ENCODE measurements around the gene PARP12.

The PARP12 gene

DNA sequence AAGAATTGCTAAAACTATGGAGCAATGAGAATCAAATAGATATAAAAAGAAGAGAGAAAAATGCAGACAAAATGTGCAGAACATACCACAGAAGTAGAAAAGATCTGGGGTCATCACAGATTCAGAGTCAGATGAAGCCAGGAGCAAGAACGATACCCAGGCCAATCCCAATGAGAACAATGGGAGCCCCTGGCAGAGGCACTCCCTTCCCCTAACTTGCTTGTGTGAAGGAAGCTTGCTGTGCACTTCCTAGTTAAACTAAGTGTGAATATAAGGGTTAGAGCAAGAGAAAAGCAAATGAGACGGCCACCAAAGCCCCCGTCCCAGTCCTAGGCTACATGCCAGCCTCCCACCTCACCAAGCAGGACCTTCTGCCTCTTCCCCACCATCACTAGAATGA, 12.7 kb downstream of the PARP12 start:
- no peak for ATAC-seq
- Mint-ChIP-seq H3K27ac (no peak overlapping the region), H3K27me3 (no peaks in the 10 kb centered on the region), H3K4me3 (no peak overlapping the region), H3K9me3 (no peaks in the 10 kb centered on the region), H3K4me1 (peaks cover 37% of the 10 kb centered on the region)
- no peak for DNase-seq

DNA sequence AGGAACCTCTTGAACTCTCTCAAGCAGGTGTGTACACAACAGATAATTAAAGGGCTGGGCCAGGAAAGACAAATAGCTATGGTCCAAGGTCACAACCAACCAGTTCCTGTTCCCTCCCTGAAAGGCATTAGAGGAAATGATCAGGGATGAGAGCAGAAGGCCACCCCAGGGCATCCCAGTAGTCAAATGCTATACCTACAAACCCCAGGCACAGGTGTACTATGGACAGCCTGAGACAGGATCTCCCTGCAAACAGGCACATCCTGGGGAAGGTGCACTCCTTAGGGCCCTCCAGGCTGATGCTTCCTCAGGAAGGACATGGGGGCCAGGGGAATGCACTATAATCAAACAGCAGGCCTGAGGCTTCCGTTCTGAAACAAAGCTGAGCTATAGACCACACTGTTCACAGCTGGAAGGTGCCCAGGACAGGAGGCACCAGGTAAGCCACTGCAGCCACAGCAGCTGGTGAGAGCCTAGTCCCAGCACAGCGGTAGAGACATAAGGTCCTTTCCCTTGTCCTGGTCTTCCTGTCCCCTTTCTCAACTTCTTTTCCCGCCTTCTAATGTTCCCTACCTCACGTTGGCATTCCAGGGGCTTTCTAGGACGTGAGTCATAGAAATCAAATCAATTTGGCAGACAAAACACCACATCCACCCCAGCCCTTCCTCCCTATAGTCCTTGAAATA, 13.3 kb downstream of the PARP12 start:
- DNase-seq (no peak), ATAC-seq (no peak)
- no peak overlapping the region for H3K27ac Mint-ChIP-seq

DNA sequence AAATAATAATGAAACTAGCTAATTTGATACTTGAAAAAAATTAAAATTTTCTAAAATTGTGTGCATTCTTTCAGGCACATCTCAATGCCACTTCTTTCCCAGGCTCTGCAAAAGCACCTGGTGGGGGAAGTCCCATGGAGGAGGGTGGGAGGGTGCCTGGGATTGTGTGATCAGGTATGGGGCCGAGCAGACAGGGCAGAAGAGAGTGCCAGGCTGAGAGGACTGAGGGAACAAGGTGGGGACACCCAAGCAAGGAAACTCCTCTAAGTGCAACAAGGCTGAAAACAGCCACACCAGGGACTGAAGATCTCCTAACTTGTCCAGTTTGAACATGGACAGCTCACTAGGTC, 13.8 kb downstream of the PARP12 start:
- DNase-seq (no peak), ATAC-seq (no peak)
- Mint-ChIP-seq H3K9me3 (no peaks in the 10 kb centered on the region), H3K27me3 (no peaks in the 10 kb centered on the region), H3K4me1 (peaks cover 27% of the 10 kb centered on the region), H3K4me3 (no peak overlapping the region), H3K27ac (no peak overlapping the region)

More for the DNA sequence above, 13.3 kb downstream of the PARP12 start:
- no peaks in the 10 kb centered on the region for H3K27me3 Mint-ChIP-seq
- H3K4me3 Mint-ChIP-seq: no peak overlapping the region
- peaks cover 32% of the 10 kb centered on the region for H3K4me1 Mint-ChIP-seq
- H3K9me3 Mint-ChIP-seq: no peaks in the 10 kb centered on the region

DNA sequence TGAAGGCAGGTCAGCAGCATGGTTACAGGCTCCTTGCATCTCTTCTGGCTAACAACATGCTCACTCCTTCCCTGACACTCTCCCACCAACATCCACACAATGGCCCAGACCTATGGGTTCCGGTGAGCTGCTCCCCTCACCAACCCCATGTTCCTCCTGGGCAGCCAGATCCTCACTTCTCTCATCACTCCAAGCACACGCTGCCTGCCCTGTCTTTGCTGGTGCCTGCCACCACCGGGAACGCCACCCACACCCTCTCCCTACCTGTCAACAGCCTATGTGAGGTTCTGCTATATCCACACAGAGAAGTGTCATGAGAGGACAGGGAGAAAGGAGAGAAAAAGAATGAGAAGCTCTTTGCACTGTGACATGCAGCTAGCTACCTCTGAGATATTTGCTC, 14.6 kb downstream of the PARP12 start:
- no peak overlapping the region for H3K27ac Mint-ChIP-seq
- H3K9me3 Mint-ChIP-seq: no peaks in the 10 kb centered on the region
- H3K27me3 Mint-ChIP-seq: no peaks in the 10 kb centered on the region
- peaks cover 18% of the 10 kb centered on the region for H3K4me1 Mint-ChIP-seq
- H3K4me3 Mint-ChIP-seq: no peak overlapping the region
- DNase-seq (no peak), ATAC-seq (no peak)

DNA sequence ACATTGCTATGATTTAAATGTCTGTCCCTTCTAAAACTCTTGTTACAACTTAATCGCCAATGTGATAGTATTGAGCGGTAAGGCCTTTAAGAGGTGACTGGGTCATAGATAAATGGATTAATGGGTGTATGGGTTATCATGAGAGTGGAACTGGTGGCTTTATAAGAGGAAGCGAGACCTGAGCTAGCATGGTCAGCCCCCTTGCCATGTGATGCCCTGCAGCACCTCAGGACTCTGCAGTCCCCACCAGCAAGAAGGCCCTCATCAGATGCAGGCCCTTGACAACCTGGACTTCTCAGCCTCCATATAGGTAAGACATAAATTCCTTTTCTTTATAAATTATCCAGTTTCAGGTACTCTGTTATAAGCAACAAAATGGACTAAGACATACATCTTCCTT, 15.6 kb downstream of the PARP12 start:
- Mint-ChIP-seq H3K27me3 (no peaks in the 10 kb centered on the region), H3K4me1 (peaks cover 16% of the 10 kb centered on the region), H3K9me3 (no peaks in the 10 kb centered on the region), H3K27ac (no peak overlapping the region), H3K4me3 (no peak overlapping the region)
- ATAC-seq (no peak), DNase-seq (no peak)

DNA sequence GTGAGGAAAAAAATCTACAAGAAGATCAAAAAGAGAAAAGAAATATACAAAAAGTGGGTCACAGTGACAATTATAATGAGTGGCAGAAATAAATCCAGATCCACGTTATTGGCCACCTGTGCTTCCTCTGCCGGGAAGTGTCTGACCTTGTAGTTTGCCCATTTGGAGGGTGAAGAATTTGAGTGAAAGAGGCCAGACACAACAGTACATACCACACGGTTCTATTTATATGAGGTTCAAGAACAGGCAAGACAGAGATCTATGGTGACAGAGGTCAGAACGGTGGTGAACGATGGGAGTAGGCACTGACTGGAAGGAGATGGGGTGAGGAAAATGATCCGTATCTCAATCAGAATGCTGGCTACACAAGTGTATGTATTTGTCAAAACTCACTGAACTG, 17.1 kb downstream of the PARP12 start:
- H3K4me3 Mint-ChIP-seq: no peak overlapping the region
- no peak for DNase-seq
- H3K27me3 Mint-ChIP-seq: no peaks in the 10 kb centered on the region
- no peak overlapping the region for H3K27ac Mint-ChIP-seq
- ATAC-seq: no peak
- H3K4me1 Mint-ChIP-seq: peaks cover 14% of the 10 kb centered on the region
- no peaks in the 10 kb centered on the region for H3K9me3 Mint-ChIP-seq

DNA sequence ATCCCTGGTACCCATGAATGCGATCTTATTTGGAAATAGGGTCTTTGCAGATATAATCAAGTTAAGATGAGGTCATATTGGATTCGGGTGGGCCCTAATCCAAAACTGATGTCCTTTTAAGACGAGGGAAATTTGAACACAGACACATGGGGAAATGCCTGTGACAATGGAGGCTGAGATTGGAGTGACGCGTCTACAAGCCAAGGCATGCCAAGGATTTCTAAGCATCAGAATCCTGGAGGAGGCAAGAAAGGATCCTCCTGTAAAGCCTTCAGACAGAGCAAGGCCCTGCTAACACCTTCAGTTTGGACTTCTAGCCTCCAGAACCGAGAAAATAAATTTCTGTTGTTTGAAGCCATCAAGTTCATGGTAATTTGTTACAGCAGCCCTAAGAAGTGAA, 18.5 kb downstream of the PARP12 start:
- H3K27ac Mint-ChIP-seq: no peak overlapping the region
- H3K4me3 Mint-ChIP-seq: no peak overlapping the region
- no peaks in the 10 kb centered on the region for H3K9me3 Mint-ChIP-seq
- no peak for ATAC-seq
- H3K27me3 Mint-ChIP-seq: no peaks in the 10 kb centered on the region
- DNase-seq: no peak
- H3K4me1 Mint-ChIP-seq: peaks cover 11% of the 10 kb centered on the region

DNA sequence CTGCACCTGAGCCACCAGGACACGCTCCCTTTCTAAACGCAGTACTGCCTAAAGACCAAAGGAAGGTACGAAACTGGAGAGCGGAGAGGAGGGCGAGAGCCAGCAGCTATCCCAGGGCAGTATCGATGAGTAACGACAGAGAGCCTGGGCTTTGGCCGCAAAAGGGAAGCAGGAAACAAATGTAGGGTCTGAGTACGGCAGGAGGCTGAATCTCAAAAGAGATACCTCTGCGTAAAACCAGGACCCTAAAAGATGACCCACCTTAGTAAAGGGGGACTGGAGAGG, 20.4 kb downstream of the PARP12 start:
- Mint-ChIP-seq H3K4me3 (no peak overlapping the region), H3K27me3 (no peaks in the 10 kb centered on the region), H3K9me3 (no peaks in the 10 kb centered on the region), H3K27ac (peak overlapping the region in 1 of 2 donors; percentile 36), H3K4me1 (peaks cover 15% of the 10 kb centered on the region)
- no peak for ATAC-seq
- no peak for DNase-seq

DNA sequence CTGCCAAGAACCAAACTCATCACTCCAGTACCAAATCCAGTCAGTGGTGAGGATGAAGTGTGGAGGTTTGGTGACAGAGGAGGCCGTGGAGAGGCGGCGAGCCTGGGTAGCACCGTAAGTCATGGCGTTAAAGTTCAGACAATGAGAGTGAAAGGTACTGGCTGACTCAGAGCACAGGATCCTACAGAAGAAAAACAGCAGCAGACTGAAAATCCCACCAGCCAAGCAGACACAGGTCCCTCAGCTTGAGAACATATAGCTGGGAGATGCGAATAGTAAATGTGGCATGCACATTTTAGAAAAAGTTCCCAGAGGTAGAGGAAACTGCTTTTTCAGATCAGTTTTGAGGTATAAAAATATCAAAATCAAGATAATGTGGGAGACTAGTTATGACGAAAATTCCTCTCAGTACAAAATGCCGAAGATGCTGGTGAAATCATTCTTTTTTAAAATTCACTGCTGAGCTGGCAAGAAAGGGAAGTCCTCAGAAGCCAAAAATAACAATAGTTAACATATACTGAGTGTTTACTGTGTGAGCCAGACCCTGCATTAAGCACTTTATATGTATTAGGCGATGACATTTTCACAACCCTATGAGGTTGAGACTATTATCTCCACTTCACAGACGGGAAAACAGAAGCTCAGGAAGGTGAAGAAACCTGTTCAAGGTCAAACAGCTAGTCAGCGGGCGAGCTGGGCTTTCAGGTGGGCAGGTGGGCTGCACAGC, 20.9 kb downstream of the PARP12 start:
- no peak overlapping the region for H3K4me3 Mint-ChIP-seq
- peak overlapping the region in 1 of 2 donors; percentile 43 for H3K27ac Mint-ChIP-seq
- no peaks in the 10 kb centered on the region for H3K9me3 Mint-ChIP-seq
- ATAC-seq: no peak
- peaks cover 15% of the 10 kb centered on the region for H3K4me1 Mint-ChIP-seq
- no peak for DNase-seq
- no peaks in the 10 kb centered on the region for H3K27me3 Mint-ChIP-seq

DNA sequence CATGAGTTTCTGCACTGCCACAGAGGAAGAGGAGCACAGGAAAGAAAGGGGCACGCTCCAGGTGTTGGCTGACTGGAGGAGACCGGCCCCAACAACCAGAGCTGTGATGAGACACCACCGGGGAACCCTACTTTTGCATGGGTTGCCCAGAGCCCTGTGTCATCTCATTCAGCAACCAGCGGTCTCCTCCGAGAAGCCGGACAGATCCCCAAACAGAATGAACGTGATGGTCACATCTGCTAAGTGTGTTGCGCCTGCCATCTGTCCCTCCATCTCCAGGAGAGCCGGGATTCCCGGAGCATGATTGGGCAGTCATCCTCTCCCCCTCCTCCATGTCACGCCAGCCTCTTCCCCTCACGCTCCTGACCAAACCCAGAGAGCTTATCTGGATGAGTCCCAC, 22.9 kb downstream of the PARP12 start:
- Mint-ChIP-seq H3K27me3 (no peaks in the 10 kb centered on the region), H3K4me1 (peaks cover 30% of the 10 kb centered on the region), H3K27ac (peak overlapping the region; percentile 46 to 55), H3K4me3 (no peak overlapping the region), H3K9me3 (no peaks in the 10 kb centered on the region)
- no peak for ATAC-seq
- no peak for DNase-seq

DNA sequence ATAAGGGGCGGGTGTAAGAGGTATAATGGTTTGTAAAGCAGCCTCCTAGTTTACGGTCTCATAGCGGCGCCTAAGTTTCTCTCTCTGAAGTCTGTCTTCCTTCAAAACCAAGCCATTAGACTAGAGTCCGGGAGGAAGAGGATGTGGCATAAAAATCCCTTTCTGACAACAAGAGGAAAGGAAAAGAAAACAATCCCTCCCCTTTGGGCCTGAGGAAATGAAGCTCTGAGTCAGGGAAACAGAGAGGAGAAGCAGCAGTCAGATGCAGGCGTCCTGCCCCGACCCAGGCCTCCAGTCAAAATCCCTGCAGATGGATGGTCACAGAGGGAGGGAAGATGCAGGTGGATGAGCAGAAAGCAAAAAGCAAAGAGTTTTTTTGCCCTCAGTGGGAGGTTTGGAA, 23.7 kb downstream of the PARP12 start:
- DNase-seq: no peak
- H3K27ac Mint-ChIP-seq: peak overlapping the region in 1 of 2 donors; percentile 11
- peaks cover 30% of the 10 kb centered on the region for H3K4me1 Mint-ChIP-seq
- no peak overlapping the region for H3K4me3 Mint-ChIP-seq
- ATAC-seq: no peak
- no peaks in the 10 kb centered on the region for H3K9me3 Mint-ChIP-seq
- H3K27me3 Mint-ChIP-seq: no peaks in the 10 kb centered on the region

DNA sequence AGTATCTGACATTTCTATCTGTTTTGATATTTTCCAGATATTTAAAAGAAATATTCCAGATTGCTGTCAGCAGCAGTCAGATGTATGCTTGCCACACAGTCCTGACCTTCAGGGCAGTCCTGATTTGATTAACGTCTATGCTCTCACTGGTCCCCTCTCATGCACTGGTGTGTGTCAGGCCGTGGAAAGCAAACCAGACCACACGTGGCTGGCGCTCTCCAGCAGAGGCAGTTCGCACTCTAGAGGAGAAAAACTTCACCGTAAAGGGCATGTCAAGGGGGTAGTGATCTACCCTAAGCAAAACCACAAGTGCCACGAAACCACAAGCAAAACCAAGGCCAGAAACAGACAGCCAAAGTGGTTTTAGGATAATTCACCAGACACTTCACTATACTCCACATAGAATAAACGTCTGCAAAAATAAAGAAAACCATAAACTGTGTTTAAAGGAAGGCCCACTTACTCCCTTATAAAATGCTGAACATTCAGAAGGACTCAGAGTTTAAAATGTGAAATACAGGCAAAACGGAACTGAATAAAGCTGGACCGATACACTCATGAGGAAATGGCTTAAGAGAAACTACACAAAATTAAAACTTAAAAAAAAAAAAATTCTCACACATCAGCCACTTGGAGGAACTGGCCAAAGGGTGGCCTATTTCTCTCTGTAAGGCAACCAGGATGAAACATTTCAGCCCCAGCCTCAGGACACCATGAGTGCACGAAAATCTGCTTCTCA, 26.4 kb downstream of the PARP12 start:
- H3K4me3 Mint-ChIP-seq: no peak overlapping the region
- ATAC-seq (peak; percentile 80), DNase-seq (peak in 1 of 2 donors; percentile 24)
- no peaks in the 10 kb centered on the region for H3K9me3 Mint-ChIP-seq
- H3K27me3 Mint-ChIP-seq: no peaks in the 10 kb centered on the region
- H3K4me1 Mint-ChIP-seq: peaks cover 30% of the 10 kb centered on the region
- no peak overlapping the region for H3K27ac Mint-ChIP-seq

DNA sequence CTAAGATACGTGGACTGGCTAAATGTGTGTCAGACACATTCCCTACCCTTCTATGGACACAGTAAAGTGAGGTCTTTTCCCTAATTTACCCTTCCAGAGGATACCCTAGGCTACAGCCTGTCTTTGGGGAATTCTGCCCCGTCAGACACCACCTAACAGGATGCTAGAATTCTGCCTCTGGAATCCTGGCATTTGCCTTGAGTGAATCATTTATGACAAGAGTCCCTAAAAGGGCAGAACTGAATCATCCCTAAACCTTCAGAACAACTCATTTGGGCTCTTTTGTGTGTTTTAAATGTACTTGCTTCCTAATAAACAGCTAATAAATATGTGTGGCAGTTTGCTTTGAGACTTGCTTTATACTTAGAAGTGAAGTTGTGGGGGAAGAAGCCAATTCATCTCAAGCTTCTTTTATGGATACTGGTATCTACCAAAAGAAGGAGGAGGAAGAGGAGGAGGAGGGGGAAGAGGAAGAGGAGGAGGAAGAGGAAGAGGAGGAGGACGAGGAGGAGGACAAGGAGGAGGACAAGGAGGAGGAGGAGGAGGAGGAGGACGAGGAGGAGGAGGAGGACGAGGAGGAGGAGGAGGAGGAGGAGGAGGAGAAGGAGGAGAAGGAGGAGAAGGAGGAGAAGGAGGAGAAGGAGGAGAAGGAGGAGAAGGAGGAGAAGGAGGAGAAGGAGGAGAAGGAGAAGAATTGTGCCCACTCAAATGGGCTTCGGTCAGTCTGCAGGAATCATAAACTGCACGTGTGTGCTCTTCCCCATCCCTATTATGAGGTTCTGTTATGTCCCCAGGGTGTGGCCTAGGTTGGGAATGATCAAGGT, 27.1 kb downstream of the PARP12 start:
- Mint-ChIP-seq H3K9me3 (no peaks in the 10 kb centered on the region), H3K27ac (no peak overlapping the region), H3K4me3 (no peak overlapping the region), H3K4me1 (peaks cover 30% of the 10 kb centered on the region), H3K27me3 (no peaks in the 10 kb centered on the region)
- ATAC-seq (no peak), DNase-seq (no peak)

DNA sequence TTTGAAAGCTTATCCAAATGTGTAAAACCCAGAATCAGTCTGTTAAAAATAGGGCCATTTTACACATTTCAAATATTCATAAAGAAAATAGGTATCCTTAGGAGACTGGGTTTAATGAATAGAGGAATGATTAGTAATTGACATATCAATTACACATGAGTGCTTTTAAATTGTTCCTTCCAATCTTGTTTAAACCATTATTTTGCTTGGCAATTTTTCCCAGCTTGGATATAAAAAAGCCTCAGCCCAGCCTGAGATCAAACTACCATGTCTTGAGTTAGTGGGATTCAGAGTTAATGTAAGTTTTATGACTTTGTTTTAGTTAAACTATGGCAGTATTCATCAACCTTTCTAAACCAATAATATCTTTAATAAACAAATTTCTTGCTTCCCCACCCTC, 28.3 kb downstream of the PARP12 start:
- no peak overlapping the region for H3K4me3 Mint-ChIP-seq
- peaks cover 21% of the 10 kb centered on the region for H3K4me1 Mint-ChIP-seq
- no peak overlapping the region for H3K27ac Mint-ChIP-seq
- H3K27me3 Mint-ChIP-seq: no peaks in the 10 kb centered on the region
- ATAC-seq: no peak
- DNase-seq: no peak
- H3K9me3 Mint-ChIP-seq: no peaks in the 10 kb centered on the region

DNA sequence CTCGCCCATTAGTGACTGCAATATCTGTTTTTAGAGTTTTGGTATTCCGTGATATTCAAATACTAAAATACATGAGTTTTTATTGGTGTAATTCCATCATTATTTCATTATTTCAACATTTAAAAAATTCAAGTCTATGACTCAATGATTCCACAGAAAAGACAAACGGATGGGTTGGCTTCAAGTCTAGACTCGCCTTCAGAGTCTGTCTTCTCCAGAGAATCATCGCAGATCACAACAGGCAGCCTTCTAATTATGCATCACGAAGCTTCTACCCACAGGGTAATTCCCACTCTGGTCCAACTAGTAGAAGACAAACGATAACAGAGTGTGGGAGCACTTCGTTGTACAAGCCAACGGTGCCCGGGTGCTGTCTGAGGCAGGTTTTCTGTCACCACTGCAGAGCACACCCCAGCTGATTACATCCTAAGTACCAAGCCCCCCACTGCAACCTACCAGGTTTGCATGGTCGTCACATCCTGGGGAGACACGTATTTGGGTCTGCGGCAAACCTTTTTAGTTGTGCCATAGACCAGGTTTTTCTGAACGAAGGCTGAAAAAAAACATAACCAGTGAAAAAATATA, 28.9 kb downstream of the PARP12 start:
- no peaks in the 10 kb centered on the region for H3K27me3 Mint-ChIP-seq
- DNase-seq (no peak), ATAC-seq (no peak)
- peaks cover 16% of the 10 kb centered on the region for H3K4me1 Mint-ChIP-seq
- no peak overlapping the region for H3K27ac Mint-ChIP-seq
- no peaks in the 10 kb centered on the region for H3K9me3 Mint-ChIP-seq
- H3K4me3 Mint-ChIP-seq: no peak overlapping the region

All from stimulated activated naive CD8-positive, alpha-beta T cell treated with anti-CD3 and anti-CD28 coated beads, Interleukin-15, amount 100 ng/mL, for 72 hours (primary cell).